ENCODE measurements around the gene LILRB4. TPM values are rescaled to one million over a fixed set of nuclear protein-coding genes. Genes with fewer than 3 reads are reported as not detected.
"Not testable (repeated sequence)": the region's sequence is repeated elsewhere in the genome, so short reads cannot be mapped to it uniquely, and the experiment has no call there.

Gene LILRB4
- total RNA-seq, 1 experiment from 2014 or later, result not detected

DNA sequence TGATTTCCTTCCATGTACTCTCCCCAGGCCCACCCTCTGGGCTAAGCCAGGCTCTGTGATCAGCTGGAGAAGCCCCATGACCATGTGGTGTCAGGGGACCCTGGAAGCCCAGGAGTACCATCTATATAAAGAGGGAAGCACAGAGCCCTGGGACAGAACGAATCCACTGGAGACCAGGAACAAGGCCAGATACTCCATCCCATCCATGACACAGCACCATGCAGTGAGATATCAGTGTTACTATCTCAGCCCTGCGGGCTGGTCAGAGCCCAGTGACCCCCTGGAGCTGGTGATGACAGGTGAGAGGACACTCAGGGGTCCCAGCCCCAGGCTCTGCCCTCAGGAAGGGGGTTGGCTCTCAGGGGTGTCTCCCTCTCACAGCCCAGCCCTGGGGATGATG is 34.0 kb downstream of the LILRB4 start (continued):
- TF ChIP-seq, protein P1, sequence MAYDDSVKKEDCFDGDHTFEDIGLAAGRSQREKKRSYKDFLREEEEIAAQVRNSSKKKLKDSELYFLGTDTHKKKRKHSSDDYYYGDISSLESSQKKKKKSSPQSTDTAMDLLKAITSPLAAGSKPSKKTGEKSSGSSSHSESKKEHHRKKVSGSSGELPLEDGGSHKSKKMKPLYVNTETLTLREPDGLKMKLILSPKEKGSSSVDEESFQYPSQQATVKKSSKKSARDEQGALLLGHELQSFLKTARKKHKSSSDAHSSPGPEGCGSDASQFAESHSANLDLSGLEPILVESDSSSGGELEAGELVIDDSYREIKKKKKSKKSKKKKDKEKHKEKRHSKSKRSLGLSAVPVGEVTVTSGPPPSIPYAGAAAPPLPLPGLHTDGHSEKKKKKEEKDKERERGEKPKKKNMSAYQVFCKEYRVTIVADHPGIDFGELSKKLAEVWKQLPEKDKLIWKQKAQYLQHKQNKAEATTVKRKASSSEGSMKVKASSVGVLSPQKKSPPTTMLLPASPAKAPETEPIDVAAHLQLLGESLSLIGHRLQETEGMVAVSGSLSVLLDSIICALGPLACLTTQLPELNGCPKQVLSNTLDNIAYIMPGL (CRISPR knock-in tag; IDR thresholded peaks at IDR 0.05), result no peak
- TF ChIP-seq ZNF317 (CRISPR knock-in tag; IDR thresholded peaks at IDR 0.05; ENCODE audit: borderline replicate concordance, low read depth), result no peak
- TF ChIP-seq, protein P2, sequence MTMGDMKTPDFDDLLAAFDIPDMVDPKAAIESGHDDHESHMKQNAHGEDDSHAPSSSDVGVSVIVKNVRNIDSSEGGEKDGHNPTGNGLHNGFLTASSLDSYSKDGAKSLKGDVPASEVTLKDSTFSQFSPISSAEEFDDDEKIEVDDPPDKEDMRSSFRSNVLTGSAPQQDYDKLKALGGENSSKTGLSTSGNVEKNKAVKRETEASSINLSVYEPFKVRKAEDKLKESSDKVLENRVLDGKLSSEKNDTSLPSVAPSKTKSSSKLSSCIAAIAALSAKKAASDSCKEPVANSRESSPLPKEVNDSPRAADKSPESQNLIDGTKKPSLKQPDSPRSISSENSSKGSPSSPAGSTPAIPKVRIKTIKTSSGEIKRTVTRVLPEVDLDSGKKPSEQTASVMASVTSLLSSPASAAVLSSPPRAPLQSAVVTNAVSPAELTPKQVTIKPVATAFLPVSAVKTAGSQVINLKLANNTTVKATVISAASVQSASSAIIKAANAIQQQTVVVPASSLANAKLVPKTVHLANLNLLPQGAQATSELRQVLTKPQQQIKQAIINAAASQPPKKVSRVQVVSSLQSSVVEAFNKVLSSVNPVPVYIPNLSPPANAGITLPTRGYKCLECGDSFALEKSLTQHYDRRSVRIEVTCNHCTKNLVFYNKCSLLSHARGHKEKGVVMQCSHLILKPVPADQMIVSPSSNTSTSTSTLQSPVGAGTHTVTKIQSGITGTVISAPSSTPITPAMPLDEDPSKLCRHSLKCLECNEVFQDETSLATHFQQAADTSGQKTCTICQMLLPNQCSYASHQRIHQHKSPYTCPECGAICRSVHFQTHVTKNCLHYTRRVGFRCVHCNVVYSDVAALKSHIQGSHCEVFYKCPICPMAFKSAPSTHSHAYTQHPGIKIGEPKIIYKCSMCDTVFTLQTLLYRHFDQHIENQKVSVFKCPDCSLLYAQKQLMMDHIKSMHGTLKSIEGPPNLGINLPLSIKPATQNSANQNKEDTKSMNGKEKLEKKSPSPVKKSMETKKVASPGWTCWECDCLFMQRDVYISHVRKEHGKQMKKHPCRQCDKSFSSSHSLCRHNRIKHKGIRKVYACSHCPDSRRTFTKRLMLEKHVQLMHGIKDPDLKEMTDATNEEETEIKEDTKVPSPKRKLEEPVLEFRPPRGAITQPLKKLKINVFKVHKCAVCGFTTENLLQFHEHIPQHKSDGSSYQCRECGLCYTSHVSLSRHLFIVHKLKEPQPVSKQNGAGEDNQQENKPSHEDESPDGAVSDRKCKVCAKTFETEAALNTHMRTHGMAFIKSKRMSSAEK (CRISPR knock-in tag; IDR thresholded peaks at IDR 0.05; ENCODE audit: borderline replicate concordance), result no peak
- TF ChIP-seq KAT7 (CRISPR knock-in tag; IDR thresholded peaks at IDR 0.05; ENCODE audit: borderline replicate concordance), result no peak

DNA sequence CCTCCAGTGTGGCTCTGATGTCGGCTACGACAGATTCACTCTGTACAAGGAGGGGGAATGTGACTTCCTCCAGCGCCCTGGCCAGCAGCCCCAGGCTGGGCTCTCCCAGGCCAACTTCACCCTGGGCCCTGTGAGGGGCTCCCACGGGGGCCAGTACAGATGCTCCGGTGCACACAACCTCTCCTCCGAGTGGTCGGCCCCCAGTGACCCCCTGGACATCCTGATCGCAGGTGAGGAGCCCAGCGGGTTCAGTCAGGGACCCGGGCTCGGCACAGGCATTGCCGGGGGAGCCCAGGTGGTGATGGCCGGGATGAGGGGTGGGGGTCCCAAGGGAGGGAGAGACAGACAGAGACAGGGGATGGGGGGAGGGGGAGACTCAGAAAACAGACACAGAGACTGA is 34.9 kb downstream of the LILRB4 start:
- H3K27ac Mint-ChIP-seq; CTCF ChIA-PET; H3K4me3 Mint-ChIP-seq; POLR2A ChIA-PET; DNase-seq (ENCODE audit: low spot score); ATAC-seq; H3K4me1 Mint-ChIP-seq: not testable (repeated sequence)
- Mint-ChIP-seq H3K27me3 (ENCODE audit: low read depth) (peaks cover 20% of the 10 kb centered on the region), H3K9me3 (peaks cover 61% of the 10 kb centered on the region), H3K36me3 (peaks cover 52% of the 10 kb centered on the region)

DNA sequence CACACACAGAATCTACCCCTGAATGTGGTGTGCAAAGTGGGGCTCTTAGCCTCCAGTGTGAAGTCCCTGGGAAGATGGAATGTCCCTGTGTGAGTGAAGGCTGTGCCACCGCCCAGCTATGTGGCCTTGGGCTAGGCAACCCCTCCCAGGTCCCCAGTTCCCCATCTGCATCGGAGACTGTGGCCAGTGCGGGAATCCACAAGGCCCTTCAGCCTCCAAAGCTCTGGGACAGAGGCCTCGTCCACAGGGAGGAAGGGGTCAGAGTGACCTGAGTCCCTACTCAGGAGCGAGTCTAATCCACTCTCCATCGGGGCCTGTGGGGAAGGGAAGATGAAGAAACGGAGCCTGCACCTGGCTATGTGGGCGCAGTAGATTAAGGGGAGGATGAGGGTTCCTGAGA is 42.1 kb downstream of the LILRB4 start:
- H3K9me3 Mint-ChIP-seq, result peaks cover 76% of the 10 kb centered on the region
- ChIA-PET POLR2A (no interaction called here), CTCF (interaction anchor here (0.6 kb wide), 1 partner anchor 28 kb away, joined by 3 read pairs; no protein-coding TSS in a partner anchor)
- TF ChIP-seq, protein P3, sequence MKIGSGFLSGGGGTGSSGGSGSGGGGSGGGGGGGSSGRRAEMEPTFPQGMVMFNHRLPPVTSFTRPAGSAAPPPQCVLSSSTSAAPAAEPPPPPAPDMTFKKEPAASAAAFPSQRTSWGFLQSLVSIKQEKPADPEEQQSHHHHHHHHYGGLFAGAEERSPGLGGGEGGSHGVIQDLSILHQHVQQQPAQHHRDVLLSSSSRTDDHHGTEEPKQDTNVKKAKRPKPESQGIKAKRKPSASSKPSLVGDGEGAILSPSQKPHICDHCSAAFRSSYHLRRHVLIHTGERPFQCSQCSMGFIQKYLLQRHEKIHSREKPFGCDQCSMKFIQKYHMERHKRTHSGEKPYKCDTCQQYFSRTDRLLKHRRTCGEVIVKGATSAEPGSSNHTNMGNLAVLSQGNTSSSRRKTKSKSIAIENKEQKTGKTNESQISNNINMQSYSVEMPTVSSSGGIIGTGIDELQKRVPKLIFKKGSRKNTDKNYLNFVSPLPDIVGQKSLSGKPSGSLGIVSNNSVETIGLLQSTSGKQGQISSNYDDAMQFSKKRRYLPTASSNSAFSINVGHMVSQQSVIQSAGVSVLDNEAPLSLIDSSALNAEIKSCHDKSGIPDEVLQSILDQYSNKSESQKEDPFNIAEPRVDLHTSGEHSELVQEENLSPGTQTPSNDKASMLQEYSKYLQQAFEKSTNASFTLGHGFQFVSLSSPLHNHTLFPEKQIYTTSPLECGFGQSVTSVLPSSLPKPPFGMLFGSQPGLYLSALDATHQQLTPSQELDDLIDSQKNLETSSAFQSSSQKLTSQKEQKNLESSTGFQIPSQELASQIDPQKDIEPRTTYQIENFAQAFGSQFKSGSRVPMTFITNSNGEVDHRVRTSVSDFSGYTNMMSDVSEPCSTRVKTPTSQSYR (CRISPR knock-in tag; IDR thresholded peaks at IDR 0.05), result no peak
- TF ChIP-seq, protein P4, sequence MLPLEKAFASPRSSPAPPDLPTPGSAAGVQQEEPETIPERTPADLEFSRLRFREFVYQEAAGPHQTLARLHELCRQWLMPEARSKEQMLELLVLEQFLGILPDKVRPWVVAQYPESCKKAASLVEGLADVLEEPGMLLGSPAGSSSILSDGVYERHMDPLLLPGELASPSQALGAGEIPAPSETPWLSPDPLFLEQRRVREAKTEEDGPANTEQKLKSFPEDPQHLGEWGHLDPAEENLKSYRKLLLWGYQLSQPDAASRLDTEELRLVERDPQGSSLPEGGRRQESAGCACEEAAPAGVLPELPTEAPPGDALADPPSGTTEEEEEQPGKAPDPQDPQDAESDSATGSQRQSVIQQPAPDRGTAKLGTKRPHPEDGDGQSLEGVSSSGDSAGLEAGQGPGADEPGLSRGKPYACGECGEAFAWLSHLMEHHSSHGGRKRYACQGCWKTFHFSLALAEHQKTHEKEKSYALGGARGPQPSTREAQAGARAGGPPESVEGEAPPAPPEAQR (CRISPR knock-in tag; IDR thresholded peaks at IDR 0.05), result no peak
- TF ChIP-seq RELA (CRISPR knock-in tag; IDR thresholded peaks at IDR 0.05; ENCODE audit: borderline replicate concordance) (no peak), PRRX2 (CRISPR knock-in tag; IDR thresholded peaks at IDR 0.05) (no peak), FOXP1 (CRISPR knock-in tag; IDR thresholded peaks at IDR 0.05; ENCODE audit: borderline replicate concordance) (no peak), CREM (CRISPR knock-in tag; IDR thresholded peaks at IDR 0.05) (no peak), HMGA2 (CRISPR knock-in tag; IDR thresholded peaks at IDR 0.05) (no peak), GABPB1 (CRISPR knock-in tag; IDR thresholded peaks at IDR 0.05) (no peak)
- TF ChIP-seq, protein P5, sequence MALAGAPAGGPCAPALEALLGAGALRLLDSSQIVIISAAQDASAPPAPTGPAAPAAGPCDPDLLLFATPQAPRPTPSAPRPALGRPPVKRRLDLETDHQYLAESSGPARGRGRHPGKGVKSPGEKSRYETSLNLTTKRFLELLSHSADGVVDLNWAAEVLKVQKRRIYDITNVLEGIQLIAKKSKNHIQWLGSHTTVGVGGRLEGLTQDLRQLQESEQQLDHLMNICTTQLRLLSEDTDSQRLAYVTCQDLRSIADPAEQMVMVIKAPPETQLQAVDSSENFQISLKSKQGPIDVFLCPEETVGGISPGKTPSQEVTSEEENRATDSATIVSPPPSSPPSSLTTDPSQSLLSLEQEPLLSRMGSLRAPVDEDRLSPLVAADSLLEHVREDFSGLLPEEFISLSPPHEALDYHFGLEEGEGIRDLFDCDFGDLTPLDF (CRISPR knock-in tag; IDR thresholded peaks at IDR 0.05), result no peak
- TF ChIP-seq, protein P6, sequence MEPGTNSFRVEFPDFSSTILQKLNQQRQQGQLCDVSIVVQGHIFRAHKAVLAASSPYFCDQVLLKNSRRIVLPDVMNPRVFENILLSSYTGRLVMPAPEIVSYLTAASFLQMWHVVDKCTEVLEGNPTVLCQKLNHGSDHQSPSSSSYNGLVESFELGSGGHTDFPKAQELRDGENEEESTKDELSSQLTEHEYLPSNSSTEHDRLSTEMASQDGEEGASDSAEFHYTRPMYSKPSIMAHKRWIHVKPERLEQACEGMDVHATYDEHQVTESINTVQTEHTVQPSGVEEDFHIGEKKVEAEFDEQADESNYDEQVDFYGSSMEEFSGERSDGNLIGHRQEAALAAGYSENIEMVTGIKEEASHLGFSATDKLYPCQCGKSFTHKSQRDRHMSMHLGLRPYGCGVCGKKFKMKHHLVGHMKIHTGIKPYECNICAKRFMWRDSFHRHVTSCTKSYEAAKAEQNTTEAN (CRISPR knock-in tag; IDR thresholded peaks at IDR 0.05), result no peak
- TF ChIP-seq, protein P1 (CRISPR knock-in tag; IDR thresholded peaks at IDR 0.05), result no peak

More for the DNA sequence above, 42.1 kb downstream of the LILRB4 start:
- Mint-ChIP-seq H3K36me3 (peaks cover 61% of the 10 kb centered on the region), H3K4me3 (no peak overlapping the region), H3K27ac (no peak overlapping the region), H3K27me3 (ENCODE audit: low read depth) (peaks cover 35% of the 10 kb centered on the region), H3K4me1 (no peaks in the 10 kb centered on the region)
- ATAC-seq, result no peak
- DNase-seq (ENCODE audit: low spot score), result no peak
